Measurements from ENCODE around the gene CPNE4. TPM values are rescaled to one million over a fixed set of nuclear protein-coding genes. Genes with fewer than 3 reads are reported as not detected.

Gene CPNE4
- total and polyA plus RNA-seq, 2 donors (not counting 3 experiments of a cell fraction or from before 2014, with no cell fraction given), result not detected

DNA sequence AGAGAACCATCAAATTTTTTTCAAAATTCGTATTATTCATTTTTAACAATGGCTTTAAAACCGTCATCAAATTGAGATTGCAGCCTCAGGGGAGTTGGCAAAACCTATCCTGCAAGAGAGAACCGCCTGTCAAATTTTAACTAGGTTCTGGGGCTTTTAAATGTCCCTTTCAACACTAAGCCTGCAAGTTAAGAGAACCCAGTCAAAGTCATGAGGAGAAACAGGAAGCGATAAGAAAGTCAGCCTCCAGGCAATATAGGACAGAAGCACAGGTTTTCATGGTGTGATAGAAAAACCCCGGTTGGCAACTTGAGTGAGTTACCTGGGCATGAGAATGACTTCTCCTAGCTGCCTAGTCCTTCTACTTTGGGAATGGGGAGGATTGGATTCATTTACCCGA, 59.8 kb downstream of the CPNE4 start:
- Histone ChIP-seq H3K9me1 (replicated peaks; ENCODE audit: control insufficient read depth, extremely low read depth, insufficient read depth, low read length) (no peaks in the 10 kb centered on the region), H3K4me3 (replicated peaks in 1 of 3; ENCODE audit: insufficient read depth in 1 of 3, low read depth in 1 of 3, low read length in 3 of 3) (no peak overlapping the region), H4K20me1 (replicated peaks; ENCODE audit: control insufficient read depth, extremely low read depth, insufficient read depth, low read length) (no peaks in the 10 kb centered on the region), H3K9ac (replicated peaks; ENCODE audit: extremely low read depth, insufficient read depth, low read length) (no peak overlapping the region), H3K79me2 (ENCODE audit: control insufficient read depth, insufficient read depth, low read length) (no peaks in the 10 kb centered on the region), H3K9me3 (replicated peaks; ENCODE audit: control insufficient read depth, insufficient read depth, low read length) (no peaks in the 10 kb centered on the region), H3K36me3 (ENCODE audit: control insufficient read depth in 2 of 2, extremely low read depth in 1 of 2, insufficient read depth in 2 of 2, low read length in 2 of 2) (no peaks in the 10 kb centered on the region), H3K4me1 (ENCODE audit: control insufficient read depth, extremely low read depth, insufficient read depth, low read length) (no peaks in the 10 kb centered on the region), H3K27me3 (ENCODE audit: control insufficient read depth in 2 of 2, insufficient read depth in 2 of 2, low read length in 2 of 2) (no peaks in the 10 kb centered on the region), H2AFZ (ENCODE audit: low read depth, low read length) (no peak overlapping the region), H3K4me2 (ENCODE audit: insufficient read depth, low read length) (no peak overlapping the region), H3K27ac (ENCODE audit: insufficient read depth, low read depth, low read length) (no peak overlapping the region)
- CTCF ChIA-PET, result no interaction called here
- intact Hi-C loops (cut with micrococcal nuclease), result no loop called here
- dilution Hi-C loops (cut with MboI; ENCODE audit: extremely low pct_ligation_motif_present, low sequenced_read_pairs), result no loop called here
- BruUV-seq (replicated peaks), result no TSS peak
- TF ChIP-seq GATA2 (IDR thresholded peaks at IDR 0.05; ENCODE audit: insufficient read depth, insufficient read length, low read depth, low read length), result no peak
- no peak for TF ChIP-seq FOS (IDR thresholded peaks at IDR 0.05; ENCODE audit: borderline replicate concordance, insufficient read depth, low read length)
- no peak for TF ChIP-seq EZH2 (IDR thresholded peaks at IDR 0.05; ENCODE audit: borderline replicate concordance, low read depth, low read length, severe bottlenecking)
- TF ChIP-seq JUN (IDR thresholded peaks at IDR 0.05; ENCODE audit: borderline replicate concordance, insufficient read depth, insufficient read length, low read depth), result no peak
- no peak for TF ChIP-seq POLR2AphosphoS5 (IDR thresholded peaks at IDR 0.05; ENCODE audit: insufficient read depth, low read depth, low read length)
- TF ChIP-seq CTCF (IDR thresholded peaks at IDR 0.05; ENCODE audit: extremely low read depth in 1 of 2, insufficient read depth in 1 of 2, low read depth in 1 of 2, low read length in 2 of 2), result no peak
- no peak for TF ChIP-seq POLR2A (IDR thresholded peaks at IDR 0.05; ENCODE audit: low read depth, low read length)
- no peak for TF ChIP-seq MAX (IDR thresholded peaks at IDR 0.05; ENCODE audit: insufficient read depth, insufficient read length)
- no peak for TF ChIP-seq MYC (IDR thresholded peaks at IDR 0.05; ENCODE audit: low read depth, low read length)
- POLR2A ChIA-PET, result no interaction called here
- FAIRE-seq (no peak), DNase-seq (ENCODE audit: low read depth, low spot score) (no peak)

Data from endothelial cell of umbilical vein (primary cell).